Measurements from ENCODE around the gene POTED.
"Not testable (repeated sequence)": the region's sequence is repeated elsewhere in the genome, so short reads cannot be mapped to it uniquely, and the experiment has no call there.

The POTED gene

GRCh38 chr21:13609477-13609876 is at the start of gene POTED:
Gene POTED (plus strand): TSS chr21:13609777. CDS start chr21:13610229, 452 bp downstream.
- DNase-seq (ENCODE audit: low read depth in 2 of 2), result not testable (repeated sequence)

- DNase-seq (ENCODE audit: low read depth in 2 of 2), result not testable (repeated sequence)
Observed at GRCh38 chr21:13650101-13650500, 40.5 kb downstream of the POTED start.

GRCh38 chr21:13651746-13652145 is 42.2 kb downstream of the POTED start:
- DNase-seq (ENCODE audit: low read depth in 2 of 2), result not testable (repeated sequence)
